ENCODE data around the gene OTULINL. TPM values are rescaled to one million over a fixed set of nuclear protein-coding genes. Genes with fewer than 3 reads are reported as not detected.

OTULINL gene
- total RNA-seq, 1 experiment from 2014 or later, result not detected

GRCh38 chr5:14579246-14579645 lies 2.3 kb upstream of the OTULINL start:
- H2AFZ ChIP-seq (ENCODE audit: low read length), result no peak overlapping the region

GRCh38 chr5:14579731-14580397 lies 1.7 kb upstream of the OTULINL start:
- H3K36me3 ChIP-seq (ENCODE audit: insufficient read depth, low read length), result no peaks in the 10 kb centered on the region
- H3K27ac ChIP-seq (ENCODE audit: low read length), result no peak overlapping the region
- no peak for DNase-seq
- no peaks in the 10 kb centered on the region for H3K79me2 ChIP-seq (ENCODE audit: low read length)
- H3K9me2 ChIP-seq (replicated peaks; ENCODE audit: insufficient read depth, low read length), result no peaks in the 10 kb centered on the region
- no peaks in the 10 kb centered on the region for H3K4me1 ChIP-seq (ENCODE audit: low read length)
- no peak overlapping the region for H3K4me2 ChIP-seq (ENCODE audit: low read depth, low read length, poor library complexity, severe bottlenecking)
- H3K4me3 ChIP-seq (ENCODE audit: low read length), result no peak overlapping the region
- H3K9ac ChIP-seq (ENCODE audit: low read length), result no peak overlapping the region
- no peaks in the 10 kb centered on the region for H3K27me3 ChIP-seq (ENCODE audit: low read length)
- H2AFZ ChIP-seq (ENCODE audit: low read length), result no peak overlapping the region
- H3K9me3 ChIP-seq (ENCODE audit: low read length), result peaks cover 2% of the 10 kb centered on the region; the same call in 1 of the 2 replicates
- H4K20me1 ChIP-seq (ENCODE audit: insufficient read depth, low read depth, low read length), result no peaks in the 10 kb centered on the region

More at GRCh38 chr5:14579246-14579645, 2.3 kb upstream of the OTULINL start:
- Histone ChIP-seq H3K27ac (ENCODE audit: low read length) (no peak overlapping the region), H4K20me1 (ENCODE audit: insufficient read depth, low read depth, low read length) (no peaks in the 10 kb centered on the region), H3K27me3 (ENCODE audit: low read length) (no peaks in the 10 kb centered on the region), H3K9ac (ENCODE audit: low read length) (no peak overlapping the region), H3K9me3 (ENCODE audit: low read length) (peaks cover 2% of the 10 kb centered on the region; the same call in 1 of the 2 replicates), H3K79me2 (ENCODE audit: low read length) (no peaks in the 10 kb centered on the region), H3K9me2 (replicated peaks; ENCODE audit: insufficient read depth, low read length) (no peaks in the 10 kb centered on the region), H3K4me2 (ENCODE audit: low read depth, low read length, poor library complexity, severe bottlenecking) (no peak overlapping the region), H3K4me3 (ENCODE audit: low read length) (no peak overlapping the region), H3K36me3 (ENCODE audit: insufficient read depth, low read length) (no peaks in the 10 kb centered on the region), H3K4me1 (ENCODE audit: low read length) (no peaks in the 10 kb centered on the region)
- no peak for DNase-seq

- no peak for DNase-seq
- Histone ChIP-seq H3K9me2 (replicated peaks; ENCODE audit: insufficient read depth, low read length) (no peaks in the 10 kb centered on the region), H3K9ac (ENCODE audit: low read length) (no peak overlapping the region), H3K79me2 (ENCODE audit: low read length) (no peaks in the 10 kb centered on the region), H2AFZ (ENCODE audit: low read length) (no peak overlapping the region), H3K4me2 (ENCODE audit: low read depth, low read length, poor library complexity, severe bottlenecking) (no peak overlapping the region), H3K4me1 (ENCODE audit: low read length) (no peaks in the 10 kb centered on the region), H3K36me3 (ENCODE audit: insufficient read depth, low read length) (no peaks in the 10 kb centered on the region), H4K20me1 (ENCODE audit: insufficient read depth, low read depth, low read length) (no peaks in the 10 kb centered on the region), H3K4me3 (ENCODE audit: low read length) (no peak overlapping the region), H3K9me3 (ENCODE audit: low read length) (peaks cover 2% of the 10 kb centered on the region; the same call in 1 of the 2 replicates), H3K27me3 (ENCODE audit: low read length) (no peaks in the 10 kb centered on the region), H3K27ac (ENCODE audit: low read length) (no peak overlapping the region)
These were observed 1.1 kb upstream of the OTULINL start for GRCh38 chr5:14580398-14581034.

- Histone ChIP-seq H2AFZ (ENCODE audit: low read length) (no peak overlapping the region), H3K79me2 (ENCODE audit: low read length) (no peaks in the 10 kb centered on the region), H3K9ac (ENCODE audit: low read length) (no peak overlapping the region), H4K20me1 (ENCODE audit: insufficient read depth, low read depth, low read length) (no peaks in the 10 kb centered on the region), H3K4me3 (ENCODE audit: low read length) (no peak overlapping the region), H3K36me3 (ENCODE audit: insufficient read depth, low read length) (no peaks in the 10 kb centered on the region), H3K27me3 (ENCODE audit: low read length) (no peaks in the 10 kb centered on the region), H3K4me2 (ENCODE audit: low read depth, low read length, poor library complexity, severe bottlenecking) (no peak overlapping the region), H3K9me2 (replicated peaks; ENCODE audit: insufficient read depth, low read length) (no peaks in the 10 kb centered on the region), H3K9me3 (ENCODE audit: low read length) (peaks cover 2% of the 10 kb centered on the region; the same call in 1 of the 2 replicates), H3K27ac (ENCODE audit: low read length) (no peak overlapping the region), H3K4me1 (ENCODE audit: low read length) (no peaks in the 10 kb centered on the region)
- DNase-seq, result no peak
These were observed 552 bp downstream of the OTULINL start for GRCh38 chr5:14581891-14582796.

- H3K4me3 ChIP-seq (ENCODE audit: low read length), result no peak overlapping the region
- H3K9ac ChIP-seq (ENCODE audit: low read length), result no peak overlapping the region
- H3K9me2 ChIP-seq (replicated peaks; ENCODE audit: insufficient read depth, low read length), result no peaks in the 10 kb centered on the region
- no peaks in the 10 kb centered on the region for H3K79me2 ChIP-seq (ENCODE audit: low read length)
- no peak for DNase-seq
- H3K4me1 ChIP-seq (ENCODE audit: low read length), result no peaks in the 10 kb centered on the region
- H3K36me3 ChIP-seq (ENCODE audit: insufficient read depth, low read length), result no peaks in the 10 kb centered on the region
- no peak overlapping the region for H2AFZ ChIP-seq (ENCODE audit: low read length)
- peaks cover 2% of the 10 kb centered on the region; the same call in 1 of the 2 replicates for H3K9me3 ChIP-seq (ENCODE audit: low read length)
- H3K27me3 ChIP-seq (ENCODE audit: low read length), result no peaks in the 10 kb centered on the region
- H3K4me2 ChIP-seq (ENCODE audit: low read depth, low read length, poor library complexity, severe bottlenecking), result no peak overlapping the region
- no peak overlapping the region for H3K27ac ChIP-seq (ENCODE audit: low read length)
- no peaks in the 10 kb centered on the region for H4K20me1 ChIP-seq (ENCODE audit: insufficient read depth, low read depth, low read length)
These were observed 1.2 kb downstream of the OTULINL start for GRCh38 chr5:14582797-14583137.

DNA sequence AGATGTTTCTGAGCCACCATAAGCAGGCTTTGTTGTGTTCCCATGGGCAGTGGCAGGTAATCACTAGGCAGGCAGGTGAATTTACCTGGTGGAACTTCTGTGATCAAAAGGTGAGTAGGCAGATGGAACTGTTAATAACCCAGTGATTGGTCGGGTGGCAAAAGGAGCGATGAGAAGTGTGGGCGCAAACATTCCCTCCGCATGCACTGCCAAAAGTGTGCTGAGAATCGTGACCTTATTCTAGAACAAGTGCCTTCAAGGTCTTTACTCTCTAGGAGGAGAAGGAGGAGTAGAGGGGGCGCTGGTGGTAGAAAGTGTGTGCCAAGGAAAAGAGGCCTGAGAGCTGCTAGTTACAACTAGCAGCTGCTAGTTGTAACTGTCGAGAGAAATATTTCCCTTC lies 3.3 kb downstream of the OTULINL start:
- Histone ChIP-seq H3K9me3 (ENCODE audit: low read length) (no peaks in the 10 kb centered on the region), H3K27ac (ENCODE audit: low read length) (no peak overlapping the region), H3K9me2 (replicated peaks; ENCODE audit: insufficient read depth, low read length) (no peaks in the 10 kb centered on the region), H3K79me2 (ENCODE audit: low read length) (no peaks in the 10 kb centered on the region), H3K4me3 (ENCODE audit: low read length) (no peak overlapping the region), H3K36me3 (ENCODE audit: insufficient read depth, low read length) (no peaks in the 10 kb centered on the region), H4K20me1 (ENCODE audit: insufficient read depth, low read depth, low read length) (no peaks in the 10 kb centered on the region), H3K4me1 (ENCODE audit: low read length) (no peaks in the 10 kb centered on the region), H2AFZ (ENCODE audit: low read length) (no peak overlapping the region), H3K27me3 (ENCODE audit: low read length) (no peaks in the 10 kb centered on the region), H3K4me2 (ENCODE audit: low read depth, low read length, poor library complexity, severe bottlenecking) (no peak overlapping the region), H3K9ac (ENCODE audit: low read length) (no peak overlapping the region)
- no peak for DNase-seq

- H4K20me1 ChIP-seq (ENCODE audit: insufficient read depth, low read depth, low read length), result no peaks in the 10 kb centered on the region
- no peak overlapping the region for H3K27ac ChIP-seq (ENCODE audit: low read length)
- H3K9ac ChIP-seq (ENCODE audit: low read length), result no peak overlapping the region
- H3K79me2 ChIP-seq (ENCODE audit: low read length), result no peaks in the 10 kb centered on the region
- no peak for DNase-seq
- H3K9me2 ChIP-seq (replicated peaks; ENCODE audit: insufficient read depth, low read length), result no peaks in the 10 kb centered on the region
- H3K4me1 ChIP-seq (ENCODE audit: low read length), result no peaks in the 10 kb centered on the region
- H3K36me3 ChIP-seq (ENCODE audit: insufficient read depth, low read length), result no peaks in the 10 kb centered on the region
- no peak overlapping the region for H2AFZ ChIP-seq (ENCODE audit: low read length)
- H3K9me3 ChIP-seq (ENCODE audit: low read length), result no peaks in the 10 kb centered on the region
- no peaks in the 10 kb centered on the region for H3K27me3 ChIP-seq (ENCODE audit: low read length)
- H3K4me3 ChIP-seq (ENCODE audit: low read length), result no peak overlapping the region
- H3K4me2 ChIP-seq (ENCODE audit: low read depth, low read length, poor library complexity, severe bottlenecking), result no peak overlapping the region
These were observed 5.6 kb downstream of the OTULINL start for GRCh38 chr5:14587150-14587549.

DNA sequence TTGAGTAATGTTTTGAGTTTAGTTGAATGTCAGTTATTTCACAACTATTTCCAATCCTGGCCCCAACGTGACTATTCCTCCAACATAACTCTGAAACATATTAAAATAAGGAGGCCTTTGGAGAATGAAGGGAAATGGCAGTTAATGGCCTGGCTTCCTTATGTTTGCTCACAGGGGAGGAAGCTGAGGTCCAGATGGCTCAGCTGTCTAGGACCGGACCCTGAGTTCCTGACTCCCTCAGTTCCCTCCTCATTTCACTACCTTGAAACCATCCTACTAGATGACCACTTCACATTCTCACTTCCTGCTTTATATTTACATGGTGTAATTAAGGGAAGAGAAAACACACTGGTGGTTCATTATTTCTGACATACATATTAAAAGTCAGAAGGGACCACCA lies 6.6 kb downstream of the OTULINL start:
- Histone ChIP-seq H3K4me1 (ENCODE audit: low read length) (no peaks in the 10 kb centered on the region), H3K4me2 (ENCODE audit: low read depth, low read length, poor library complexity, severe bottlenecking) (no peak overlapping the region)

More for the DNA sequence above, 6.6 kb downstream of the OTULINL start:
- Histone ChIP-seq H3K27me3 (ENCODE audit: low read length) (no peaks in the 10 kb centered on the region), H4K20me1 (ENCODE audit: insufficient read depth, low read depth, low read length) (no peaks in the 10 kb centered on the region), H3K9me2 (replicated peaks; ENCODE audit: insufficient read depth, low read length) (no peaks in the 10 kb centered on the region), H3K9ac (ENCODE audit: low read length) (no peak overlapping the region), H3K27ac (ENCODE audit: low read length) (no peak overlapping the region), H2AFZ (ENCODE audit: low read length) (no peak overlapping the region), H3K79me2 (ENCODE audit: low read length) (no peaks in the 10 kb centered on the region), H3K36me3 (ENCODE audit: insufficient read depth, low read length) (no peaks in the 10 kb centered on the region), H3K9me3 (ENCODE audit: low read length) (no peaks in the 10 kb centered on the region), H3K4me3 (ENCODE audit: low read length) (no peak overlapping the region)
- no peak for DNase-seq

Data from Karpas-422 (cell line).